Liver (tissue), 3 donors: Measurements from ENCODE around the gene ZBTB17.

Source experiments
- CTCF ChIP-seq: fragments of 150-350 bp; IDR thresholded peaks from 2 replicates; pipeline ENCODE4 v1.5.1; 2017; ENCODE audit warnings: improper control_type of control experiment, low read depth, low read length; ENCODE audit not compliant: missing input control
- FOXA1 ChIP-seq: IDR thresholded peaks from 2 replicates; pipeline ENCODE4 v1.6.1; 2016; ENCODE audit warnings: antibody characterized with exemption
- GABPA ChIP-seq, 2 donors: IDR thresholded peaks in 1 of 2; conservative IDR thresholded peaks in 1 of 2; 2 replicates each; pipeline ENCODE4 v1.6.1; 2016; ENCODE audit warnings: antibody characterized with exemption in 2 of 2, mild to moderate bottlenecking in 1 of 2, moderate library complexity in 1 of 2
- JUND ChIP-seq, 2 donors: IDR thresholded peaks; 2 replicates each; pipeline ENCODE4 v1.6.1; 2016; ENCODE audit warnings: antibody characterized with exemption in 2 of 2
- MAX ChIP-seq: IDR thresholded peaks from 2 replicates; pipeline ENCODE4 v1.6.1; 2016; ENCODE audit warnings: antibody characterized with exemption
- NR2F2 ChIP-seq: IDR thresholded peaks from 2 replicates; pipeline ENCODE4 v1.6.1; 2016; ENCODE audit warnings: antibody characterized with exemption
- RAD21 ChIP-seq, 2 donors: IDR thresholded peaks; 2 replicates each; pipeline ENCODE4 v1.6.1; 2016; ENCODE audit warnings: antibody characterized with exemption in 2 of 2, mild to moderate bottlenecking in 2 of 2
- REST ChIP-seq: IDR thresholded peaks from 2 replicates; pipeline ENCODE4 v1.6.1; 2016; ENCODE audit warnings: antibody characterized with exemption, mild to moderate bottlenecking
- RXRA ChIP-seq, 2 donors: IDR thresholded peaks; 2 replicates each; pipeline ENCODE4 v1.6.1; 2017 to 2018; ENCODE audit warnings: antibody characterized with exemption in 2 of 2, mild to moderate bottlenecking in 1 of 2
- TAF1 ChIP-seq: conservative IDR thresholded peaks from 2 replicates; pipeline ENCODE4 v1.6.1; 2016; ENCODE audit warnings: antibody characterized with exemption, mild to moderate bottlenecking
- YY1 ChIP-seq: IDR thresholded peaks from 2 replicates; pipeline ENCODE4 v1.6.1; 2016; ENCODE audit warnings: antibody characterized with exemption, mild to moderate bottlenecking
- ZBTB33 ChIP-seq: IDR thresholded peaks from 2 replicates; pipeline ENCODE4 v1.6.1; 2016; ENCODE audit warnings: antibody characterized with exemption
- donor health status: healthy.
- donor health status: healthy.

GRCh38 chr1:15945832-15946448, 30.0 kb downstream of the ZBTB17 start:
- TF ChIP-seq TAF1 (no peak), CTCF (no peak), ZBTB33 (no peak), JUND (IDR thresholded peaks at IDR 0.05) (no peak), MAX (no peak), GABPA (IDR thresholded peaks at IDR 0.05 in 1 of 2, conservative IDR thresholded peaks at IDR 0.05 in 1 of 2) (no peak), RAD21 (IDR thresholded peaks at IDR 0.05) (no peak), YY1 (no peak), FOXA1 (no peak), NR2F2 (no peak), REST (no peak), RXRA (IDR thresholded peaks at IDR 0.05) (no peak)
